Endothelial cell of umbilical vein (primary cell): Measurements from ENCODE around the gene RASAL2.

Experiments
- EZH2 ChIP-seq: IDR thresholded peaks from 2 replicates; pipeline ENCODE4 v1.6.1; 2012; ENCODE audit warnings: borderline replicate concordance, low read depth, mild to moderate bottlenecking, moderate library complexity, low read length, inconsistent platforms; ENCODE audit not compliant: severe bottlenecking
- POLR2AphosphoS5 ChIP-seq: IDR thresholded peaks from 2 replicates; pipeline ENCODE4 v1.6.1; 2012; ENCODE audit warnings: low read depth, mild to moderate bottlenecking, control low read depth, low read length, moderate library complexity; ENCODE audit not compliant: insufficient read depth

DNA sequence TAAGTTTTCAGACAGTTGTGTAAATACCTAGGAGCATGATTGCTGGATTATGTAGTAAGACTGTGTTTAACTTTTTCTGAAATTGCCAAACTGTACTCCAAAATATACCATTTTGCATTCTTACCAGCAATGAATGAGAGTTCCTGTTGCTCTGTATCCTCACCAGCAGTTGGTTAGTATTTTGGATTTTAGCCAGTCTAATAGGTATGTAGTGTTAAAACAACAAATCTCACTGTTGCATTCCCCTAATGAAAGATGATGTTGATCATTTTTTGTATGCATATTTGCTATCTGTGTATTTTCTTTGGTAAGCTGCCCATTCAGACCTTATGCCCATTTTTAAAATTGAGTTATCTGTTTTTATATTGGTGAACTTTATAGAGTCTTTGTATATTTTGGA is 89.9 kb downstream of the RASAL2 start:
- no peak for TF ChIP-seq POLR2AphosphoS5
- no peak for TF ChIP-seq EZH2
